ENCODE data around the gene RPRD2.
A peak's percentile ranks its signal among the peaks of the same experiment; 100 is the strongest.
"Not testable (repeated sequence)": the region's sequence is repeated elsewhere in the genome, so short reads cannot be mapped to it uniquely, and the experiment has no call there.

The RPRD2 gene

DNA sequence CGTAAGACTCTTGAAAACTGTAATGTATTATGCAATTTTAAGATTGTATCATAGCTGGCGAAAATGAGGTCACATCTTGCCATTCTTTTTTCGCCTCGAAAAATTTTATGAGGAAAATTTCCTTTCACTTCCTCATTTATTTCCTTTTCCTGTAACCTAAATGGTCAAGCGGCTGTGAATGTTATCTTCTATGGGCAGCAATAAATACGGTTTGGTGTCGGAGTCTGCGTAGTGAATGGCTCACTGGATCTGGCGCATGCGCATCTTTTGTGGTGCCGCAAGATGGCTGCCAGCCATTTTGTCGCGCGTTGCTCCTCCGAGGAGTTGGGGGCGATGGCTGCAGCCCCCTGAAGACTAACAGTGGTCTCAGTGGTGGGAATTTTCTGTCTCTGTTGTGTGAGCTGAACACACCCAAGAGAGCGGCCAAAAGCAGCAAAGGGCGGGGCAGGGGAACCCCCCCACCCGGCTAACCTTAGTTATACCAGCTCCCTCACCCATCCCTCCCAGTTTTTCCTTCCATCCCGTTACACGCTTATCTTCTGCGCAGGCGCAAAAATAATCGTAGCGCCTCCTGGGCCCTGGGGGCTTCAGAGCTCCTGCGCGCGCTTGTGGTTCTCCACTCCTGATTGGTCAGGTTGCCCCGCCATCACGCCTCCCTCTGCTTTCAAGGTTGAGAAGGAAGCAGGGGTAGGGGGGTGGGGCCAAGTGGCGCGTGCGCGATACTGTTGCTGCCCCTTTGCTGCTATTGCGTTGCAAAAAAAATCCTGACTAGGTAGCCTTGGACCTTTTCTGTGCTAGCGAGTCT, at the start of gene RPRD2:
TSS of gene RPRD2 (plus strand) at position 722 of the 805 bp plus-strand sequence. CDS start 568 bp downstream, outside the sequence.
- peak within 1 kb of the TSS; percentile 95 for H3K27ac ChIP-seq
- DNase-seq (ENCODE audit: low read depth, low spot score): peak; percentile 89

GRCh38 chr1:150314691-150315090, 49.3 kb upstream of the RPRD2 start:
- not testable (repeated sequence) for DNase-seq (ENCODE audit: low read depth, low spot score)

GRCh38 chr1:150320667-150320978, 43.3 kb upstream of the RPRD2 start:
- H3K27ac ChIP-seq: peak overlapping the region; percentile 82

More at GRCh38 chr1:150314691-150315090, 49.3 kb upstream of the RPRD2 start:
- H3K27ac ChIP-seq: not testable (repeated sequence)

GRCh38 chr1:150321826-150322166, 42.2 kb upstream of the RPRD2 start:
- no peak for DNase-seq (ENCODE audit: low read depth, low spot score)
- peak overlapping the region; percentile 82 for H3K27ac ChIP-seq

More at GRCh38 chr1:150320667-150320978, 43.3 kb upstream of the RPRD2 start:
- no peak for DNase-seq (ENCODE audit: low read depth, low spot score)

DNA sequence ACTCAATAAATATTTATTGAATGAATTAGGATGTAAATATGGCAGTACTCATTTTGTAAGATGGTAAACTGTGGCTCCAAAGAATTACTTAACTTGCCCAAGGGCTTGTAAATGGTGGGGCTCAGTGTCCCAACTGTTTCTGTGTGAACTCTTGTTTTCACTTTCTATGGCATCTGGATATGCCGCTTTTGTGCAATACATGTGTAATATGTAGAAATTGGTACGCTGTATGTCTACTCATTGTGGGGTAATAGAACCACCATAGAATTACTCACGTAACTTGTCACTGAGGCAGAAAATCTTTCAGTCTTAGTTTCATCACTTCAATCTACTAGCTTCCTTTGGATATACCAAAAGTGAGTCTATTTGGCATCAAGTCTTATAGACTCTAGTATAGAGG, 41.6 kb upstream of the RPRD2 start:
- no peak for DNase-seq (ENCODE audit: low read depth, low spot score)
- peak overlapping the region; percentile 82 for H3K27ac ChIP-seq

GRCh38 chr1:150332651-150333290, 31.2 kb upstream of the RPRD2 start:
- no peak for DNase-seq (ENCODE audit: low read depth, low spot score)
- no peak overlapping the region for H3K27ac ChIP-seq

GRCh38 chr1:150346316-150346715, 17.6 kb upstream of the RPRD2 start:
- no peak for DNase-seq (ENCODE audit: low read depth, low spot score)
- no peak overlapping the region for H3K27ac ChIP-seq

DNA sequence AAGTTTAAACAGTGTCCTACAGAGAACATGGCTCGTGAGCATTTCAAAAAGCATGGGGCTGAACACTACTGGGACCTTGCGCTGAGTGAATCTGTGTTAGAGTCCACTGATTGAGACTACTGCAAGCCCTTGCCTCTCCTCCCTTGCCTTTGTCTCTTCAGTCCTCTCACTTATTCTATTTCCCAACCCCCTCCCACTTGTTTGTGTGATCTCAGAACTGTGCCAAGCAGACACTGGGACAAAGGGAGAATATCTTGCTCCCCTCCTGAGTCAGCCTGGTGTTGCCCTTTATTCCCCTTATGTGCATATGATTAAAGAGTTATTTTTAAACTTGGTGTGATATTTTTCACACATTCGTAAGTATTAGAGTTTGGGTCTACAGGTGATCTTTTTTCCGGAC, 11.1 kb upstream of the RPRD2 start:
- no peak overlapping the region for H3K27ac ChIP-seq
- DNase-seq (ENCODE audit: low read depth, low spot score): no peak

DNA sequence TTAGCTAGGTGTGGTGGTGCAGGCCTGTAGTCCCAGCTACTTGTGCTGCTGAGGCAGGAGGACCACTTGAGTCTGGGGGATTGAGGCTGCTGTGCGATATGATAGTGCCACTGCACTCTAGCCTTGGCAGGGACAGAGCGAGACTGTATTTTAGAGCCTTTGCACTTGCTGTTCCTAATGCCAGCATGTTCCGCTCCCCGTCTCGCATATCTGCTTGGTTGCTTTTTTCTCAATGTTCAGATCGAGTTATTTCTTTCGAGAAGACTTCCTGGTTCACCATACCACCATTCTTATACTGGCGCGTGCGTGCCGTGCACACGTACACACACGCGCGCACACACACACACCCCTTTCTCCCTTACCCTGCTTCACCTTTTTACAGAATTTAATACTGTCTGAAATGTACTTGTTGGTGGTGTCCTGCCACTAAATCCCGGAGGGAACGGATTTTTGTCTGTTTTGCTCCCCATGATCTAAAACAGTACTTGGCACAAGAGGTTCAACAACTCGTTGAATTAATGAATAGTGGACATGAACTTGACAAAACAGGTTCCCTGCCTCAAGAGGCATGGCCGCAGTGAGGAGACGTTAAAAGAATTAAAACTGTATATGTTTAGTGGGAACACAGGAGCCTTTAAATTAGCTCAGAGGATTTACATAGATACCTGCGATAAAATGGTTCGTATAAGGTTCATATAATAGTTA, 1.1 kb upstream of the RPRD2 start:
- no peak for DNase-seq (ENCODE audit: low read depth, low spot score)
- peak overlapping the region; percentile 95 for H3K27ac ChIP-seq

DNA sequence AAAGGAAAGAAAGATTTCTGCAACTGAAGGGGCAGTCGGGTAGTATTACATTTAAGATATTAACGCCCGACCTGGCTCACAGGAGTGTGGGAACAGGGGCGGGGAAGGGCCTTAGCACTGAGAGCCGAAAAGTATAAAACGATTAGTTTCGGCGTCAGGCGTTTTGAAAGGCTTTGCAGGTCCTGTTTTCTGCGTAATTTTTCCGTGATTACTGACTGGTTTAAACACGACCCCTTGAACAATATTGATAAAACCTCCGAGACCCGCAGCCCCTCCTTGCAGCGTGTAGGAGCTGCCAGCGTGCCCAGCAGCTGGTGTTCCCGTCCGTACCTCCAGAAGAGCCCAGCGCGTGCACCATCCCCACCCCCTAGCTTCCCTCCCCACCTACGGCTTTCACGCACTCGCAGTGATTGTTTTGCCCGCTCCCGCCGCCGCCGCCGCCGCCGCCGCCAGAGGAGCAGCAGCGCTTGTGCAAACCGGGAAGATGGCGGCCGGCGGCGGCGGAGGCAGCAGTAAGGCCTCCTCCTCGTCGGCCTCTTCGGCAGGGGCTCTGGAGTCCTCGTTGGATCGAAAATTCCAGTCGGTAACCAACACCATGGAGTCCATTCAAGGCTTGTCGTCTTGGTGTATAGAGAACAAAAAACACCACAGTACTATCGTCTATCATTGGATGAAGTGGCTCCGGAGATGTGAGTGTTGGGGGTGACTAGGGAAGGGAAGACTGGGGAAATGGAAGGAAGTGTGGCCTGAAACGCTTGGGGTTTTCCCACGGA, 470 bp downstream of the RPRD2 start:
- peak; percentile 43 for DNase-seq (ENCODE audit: low read depth, low spot score)
- peak overlapping the region; percentile 95 for H3K27ac ChIP-seq

GRCh38 chr1:150365941-150366340, 2.0 kb downstream of the RPRD2 start:
- H3K27ac ChIP-seq: peak overlapping the region; percentile 95
- DNase-seq (ENCODE audit: low read depth, low spot score): no peak

- DNase-seq (ENCODE audit: low read depth, low spot score): no peak
- H3K27ac ChIP-seq: peak overlapping the region; percentile 95
Observed at GRCh38 chr1:150366416-150367296, 2.7 kb downstream of the RPRD2 start.

DNA sequence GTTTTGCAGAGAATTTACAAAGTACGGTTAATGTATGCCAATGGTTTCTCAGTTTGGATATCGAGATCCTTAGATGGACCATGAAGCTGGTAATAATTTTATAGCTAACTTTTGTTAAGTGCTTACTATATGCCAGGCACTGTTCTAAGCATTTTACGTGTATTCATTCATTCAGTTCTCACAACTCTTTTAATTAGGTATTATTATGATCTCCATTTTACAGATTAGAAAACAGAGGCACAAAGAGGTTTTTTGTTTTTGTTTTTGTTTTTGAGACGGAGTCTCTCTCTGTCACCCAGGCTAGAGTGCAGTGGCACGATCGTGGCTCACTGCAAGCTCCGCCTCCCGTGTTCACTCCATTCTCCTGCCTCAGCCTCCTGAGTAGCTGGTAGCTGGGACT, 7.2 kb downstream of the RPRD2 start:
- no peak for DNase-seq (ENCODE audit: low read depth, low spot score)
- no peak overlapping the region for H3K27ac ChIP-seq

DNA sequence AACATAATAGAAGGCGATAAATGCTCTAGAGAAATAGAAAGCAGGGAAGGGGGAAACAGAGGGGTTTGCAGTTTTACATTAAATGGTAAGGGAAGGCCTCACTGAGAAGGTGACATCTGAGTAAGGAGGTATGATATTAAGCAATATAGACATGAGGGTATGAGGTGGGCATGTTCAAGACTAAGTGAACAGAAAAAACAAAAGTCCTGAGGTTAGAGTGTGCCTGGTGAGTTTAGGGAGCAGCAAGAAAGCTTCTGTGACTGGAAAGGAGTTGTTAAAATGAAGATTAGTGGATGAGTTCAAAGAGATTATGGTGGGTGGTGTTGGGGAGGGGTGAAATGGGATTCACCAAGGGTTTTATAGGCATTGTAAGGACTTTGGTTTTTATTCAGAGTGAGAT, 8.6 kb downstream of the RPRD2 start:
- DNase-seq (ENCODE audit: low read depth, low spot score): no peak
- H3K27ac ChIP-seq: no peak overlapping the region

GRCh38 chr1:150376110-150376509, 12.2 kb downstream of the RPRD2 start:
- H3K27ac ChIP-seq: no peak overlapping the region
- no peak for DNase-seq (ENCODE audit: low read depth, low spot score)

DNA sequence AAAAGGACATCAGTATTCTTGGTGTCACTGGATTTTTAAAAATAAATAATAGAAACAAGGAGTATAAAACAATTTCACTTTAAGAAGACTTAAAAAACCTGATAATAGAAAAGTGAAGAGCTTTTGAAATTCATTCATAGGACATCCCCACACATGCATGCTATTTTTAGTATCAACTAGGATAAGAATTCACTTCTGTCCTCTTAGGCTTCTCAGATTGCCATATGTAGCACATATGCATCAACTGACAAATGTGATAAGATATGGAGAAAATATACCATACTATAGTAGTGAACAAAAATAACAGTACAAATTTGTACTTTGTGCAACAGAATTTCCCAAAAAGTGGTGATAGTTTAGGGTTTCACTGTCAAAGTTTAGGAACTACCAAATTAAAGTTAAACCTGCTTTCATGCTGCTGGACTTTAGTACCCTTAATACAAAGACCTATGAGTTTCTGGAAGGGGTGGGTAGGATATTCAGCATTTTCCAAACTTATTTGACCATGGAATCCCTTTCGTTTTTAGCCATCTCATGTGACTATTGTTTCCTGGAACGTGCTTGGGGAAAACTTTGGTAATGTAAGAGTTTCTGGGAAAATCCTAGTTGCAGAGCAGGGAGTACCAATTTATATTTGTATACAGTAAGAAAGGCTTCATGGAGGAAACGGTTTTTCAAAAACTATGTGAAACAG, 19.8 kb downstream of the RPRD2 start:
- no peak for DNase-seq (ENCODE audit: low read depth, low spot score)
- H3K27ac ChIP-seq: no peak overlapping the region

DNA sequence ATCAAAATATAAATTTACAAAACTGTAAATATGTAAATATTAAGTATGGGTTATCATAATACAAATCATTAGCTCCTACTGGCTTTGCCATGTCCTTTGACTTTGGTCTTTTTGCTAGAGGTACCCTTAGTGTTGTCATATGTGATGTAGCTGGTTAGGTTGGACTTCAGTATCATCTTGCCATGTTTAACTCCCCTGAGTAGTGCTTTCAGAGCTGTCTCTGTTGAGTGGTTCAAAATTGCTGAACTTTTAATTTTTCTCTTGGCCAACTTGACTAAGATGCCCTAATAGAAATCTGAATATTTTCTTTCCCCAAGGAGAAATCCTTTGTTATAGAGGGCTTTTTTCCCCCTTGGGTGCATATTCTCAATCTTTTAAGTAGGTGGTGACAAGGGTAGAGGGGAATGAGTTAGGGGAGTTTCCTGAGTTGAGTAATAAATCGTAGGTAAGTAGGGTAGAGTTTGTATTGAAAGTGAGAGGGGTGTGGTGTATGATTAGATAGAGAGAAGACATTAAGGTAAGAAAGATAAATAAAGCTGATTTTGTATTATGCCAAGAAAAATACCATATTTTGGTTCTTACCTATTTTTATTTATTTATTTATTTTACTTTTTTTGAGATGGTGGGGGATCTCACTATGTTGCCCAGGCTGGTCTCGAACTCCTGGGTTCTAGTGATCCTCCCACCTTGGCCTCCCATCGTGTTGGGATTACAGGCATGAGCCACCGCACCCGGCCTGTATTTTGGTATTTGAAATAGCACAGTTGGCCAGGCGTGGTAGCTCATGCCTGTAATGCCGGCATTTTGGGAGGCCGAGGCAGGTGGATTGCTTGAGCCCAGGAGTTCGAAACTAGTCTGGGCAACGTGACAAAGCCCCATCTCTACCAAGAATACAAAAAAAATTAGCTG, 21.8 kb downstream of the RPRD2 start:
- H3K27ac ChIP-seq: no peak overlapping the region
- DNase-seq (ENCODE audit: low read depth, low spot score): no peak

DNA sequence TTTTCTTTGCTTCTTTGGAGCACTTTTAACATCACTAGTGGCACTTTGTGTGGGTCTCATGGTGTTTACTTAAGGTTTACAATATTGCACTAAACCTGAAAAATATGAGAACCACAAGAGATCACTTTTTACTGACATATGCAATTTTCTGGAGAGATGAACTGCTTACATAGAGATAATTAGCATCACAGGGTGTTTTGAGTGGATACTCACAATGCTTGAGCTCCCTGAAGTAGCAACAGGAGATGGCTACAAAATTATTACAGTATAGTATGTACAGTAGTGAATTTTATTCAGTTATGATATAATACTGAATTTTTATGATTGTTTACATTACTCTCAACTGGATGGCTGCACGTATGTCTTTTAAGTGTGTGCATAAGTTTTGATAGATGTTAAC, 22.6 kb downstream of the RPRD2 start:
- no peak overlapping the region for H3K27ac ChIP-seq
- DNase-seq (ENCODE audit: low read depth, low spot score): no peak
